ENCODE data around the gene ASIC5. TPM values are rescaled to one million over a fixed set of nuclear protein-coding genes. Genes with fewer than 3 reads are reported as not detected.

The ASIC5 gene
- total and polyA plus RNA-seq, 2 of the 4 experiments (the other 2 are of a cell fraction) = not detected

GRCh38 chr4:155800685-155801343 lies 65.3 kb downstream of the ASIC5 start:
- peaks cover 4% of the 10 kb centered on the region; the same call in 1 of the 2 replicates for H3K36me3 ChIP-seq (ENCODE audit: control insufficient read depth, insufficient read depth, low read length)
- H4K91ac ChIP-seq (ENCODE audit: insufficient read depth, low read depth, low read length) = no peak overlapping the region
- no peak overlapping the region for H2BK120ac ChIP-seq (ENCODE audit: low read depth, low read length)
- in situ Hi-C loops (cut with MboI; ENCODE audit: low sequenced_read_pairs) = no loop called here
- H3K56ac ChIP-seq (ENCODE audit: extremely low read depth, insufficient read depth, low read length) = no peak overlapping the region
- no peaks in the 10 kb centered on the region for H3K27me3 ChIP-seq (ENCODE audit: control insufficient read depth, insufficient read depth, low read length)
- H4K5ac ChIP-seq (ENCODE audit: low read depth, low read length) = no peak overlapping the region
- no peak overlapping the region for H2BK5ac ChIP-seq (ENCODE audit: low read depth, low read length, poor library complexity, severe bottlenecking)
- intact Hi-C loops (cut with micrococcal nuclease) = no loop called here
- no peak overlapping the region for H2AK9ac ChIP-seq (replicated peaks; ENCODE audit: low read depth, low read length, poor library complexity)
- no peaks in the 10 kb centered on the region for H4K20me1 ChIP-seq (ENCODE audit: insufficient read depth, low read length)
- H2BK20ac ChIP-seq (ENCODE audit: low read depth, low read length) = no peak overlapping the region
- H3K27ac ChIP-seq (ENCODE audit: insufficient read depth, low read length) = no peak overlapping the region
- H2AK5ac ChIP-seq (ENCODE audit: low read depth, low read length) = no peak overlapping the region
- peaks cover 10% of the 10 kb centered on the region for H3K9me1 ChIP-seq (ENCODE audit: insufficient read depth, low read length)
- POLR2A ChIA-PET (ENCODE audit: unreplicated experiment) = no interaction called here
- no peak overlapping the region for H3K14ac ChIP-seq (replicated peaks; ENCODE audit: low read depth, low read length)
- no peak overlapping the region for H3K9ac ChIP-seq (ENCODE audit: low read depth, low read length)
- no peaks in the 10 kb centered on the region for H3K79me1 ChIP-seq (ENCODE audit: low read depth in 1 of 2, low read length in 2 of 2)
- no peak overlapping the region for H3K4me2 ChIP-seq (ENCODE audit: low read depth, low read length)
- no peak overlapping the region for H3K4ac ChIP-seq (ENCODE audit: low read depth, low read length)
- no CpG with 5 or more reads among the region's 7 CpGs for WGBS, 2 experiments (ENCODE audit: extremely low coverage in 2 of 2, insufficient read length in 1 of 2)
- peaks cover 14% of the 10 kb centered on the region for H3K4me1 ChIP-seq (ENCODE audit: control insufficient read depth, insufficient read depth, low read length)
- H3K9me3 ChIP-seq (ENCODE audit: control insufficient read depth, insufficient read depth, low read length) = no peaks in the 10 kb centered on the region
- no peak overlapping the region for H2BK15ac ChIP-seq (ENCODE audit: low read depth, low read length)
- H3K4me3 ChIP-seq (ENCODE audit: insufficient read depth, low read depth, low read length) = no peak overlapping the region
- no peak overlapping the region for H4K8ac ChIP-seq (ENCODE audit: low read depth in 2 of 2, low read length in 2 of 2)
- CTCF ChIA-PET = interaction anchor here (0.6 to 1.7 kb wide), 4 partner anchors 9 to 152 kb away, joined by 3 to 6 read pairs (median 3); no protein-coding TSS in a partner anchor
- ATAC-seq (ENCODE audit: low read depth) = no peak
- H2AFZ ChIP-seq (replicated peaks; ENCODE audit: low read length, poor library complexity) = no peak overlapping the region
- no TSS peak for BruUV-seq (replicated peaks)
- dilution Hi-C loops (cut with HindIII; ENCODE audit: low sequenced_read_pairs, unreplicated experiment) = no loop called here
- TF ChIP-seq MXI1 (IDR thresholded peaks at IDR 0.05; ENCODE audit: borderline replicate concordance, low read depth, low read length) (no peak), RAD21 (IDR thresholded peaks at IDR 0.05; ENCODE audit: low read length) (no peak), RCOR1 (IDR thresholded peaks at IDR 0.05; ENCODE audit: insufficient replicate concordance, low read length) (no peak), MAFK (IDR thresholded peaks at IDR 0.05; ENCODE audit: low read depth, low read length) (no peak), FOS (IDR thresholded peaks at IDR 0.05; ENCODE audit: low read depth, low read length) (no peak), CEBPB (IDR thresholded peaks at IDR 0.05; ENCODE audit: low read depth, low read length) (no peak), NFE2L2 (IDR thresholded peaks at IDR 0.05; ENCODE audit: low read depth, low read length) (no peak), ELK1 (IDR thresholded peaks at IDR 0.05; ENCODE audit: borderline replicate concordance, low read depth, low read length) (no peak), SMC3 (IDR thresholded peaks at IDR 0.05; ENCODE audit: low read depth, low read length) (no peak), RFX5 (IDR thresholded peaks at IDR 0.05; ENCODE audit: low read depth, low read length) (no peak), CHD1 (IDR thresholded peaks at IDR 0.05; ENCODE audit: low read depth, low read length) (no peak), CTCF (conservative IDR thresholded peaks at IDR 0.05; ENCODE audit: low read depth, low read length) (no peak), USF2 (IDR thresholded peaks at IDR 0.05; ENCODE audit: low read depth, low read length) (no peak), POLR2A (IDR thresholded peaks at IDR 0.05; ENCODE audit: low read depth, low read length) (no peak), BHLHE40 (IDR thresholded peaks at IDR 0.05; ENCODE audit: low read depth, low read length) (no peak), MAZ (IDR thresholded peaks at IDR 0.05; ENCODE audit: borderline replicate concordance, low read depth, low read length) (no peak)
- DNase-seq = no peak
- H3K18ac ChIP-seq (ENCODE audit: low read depth, low read length) = no peak overlapping the region
- H3K23ac ChIP-seq (ENCODE audit: low read depth, low read length) = no peak overlapping the region
